ENCODE results near the gene SMIM9.

GRCh38 chrX:154791467-154791866 is 43.0 kb downstream of the SMIM9 start:
- TF ChIP-seq, protein P1, sequence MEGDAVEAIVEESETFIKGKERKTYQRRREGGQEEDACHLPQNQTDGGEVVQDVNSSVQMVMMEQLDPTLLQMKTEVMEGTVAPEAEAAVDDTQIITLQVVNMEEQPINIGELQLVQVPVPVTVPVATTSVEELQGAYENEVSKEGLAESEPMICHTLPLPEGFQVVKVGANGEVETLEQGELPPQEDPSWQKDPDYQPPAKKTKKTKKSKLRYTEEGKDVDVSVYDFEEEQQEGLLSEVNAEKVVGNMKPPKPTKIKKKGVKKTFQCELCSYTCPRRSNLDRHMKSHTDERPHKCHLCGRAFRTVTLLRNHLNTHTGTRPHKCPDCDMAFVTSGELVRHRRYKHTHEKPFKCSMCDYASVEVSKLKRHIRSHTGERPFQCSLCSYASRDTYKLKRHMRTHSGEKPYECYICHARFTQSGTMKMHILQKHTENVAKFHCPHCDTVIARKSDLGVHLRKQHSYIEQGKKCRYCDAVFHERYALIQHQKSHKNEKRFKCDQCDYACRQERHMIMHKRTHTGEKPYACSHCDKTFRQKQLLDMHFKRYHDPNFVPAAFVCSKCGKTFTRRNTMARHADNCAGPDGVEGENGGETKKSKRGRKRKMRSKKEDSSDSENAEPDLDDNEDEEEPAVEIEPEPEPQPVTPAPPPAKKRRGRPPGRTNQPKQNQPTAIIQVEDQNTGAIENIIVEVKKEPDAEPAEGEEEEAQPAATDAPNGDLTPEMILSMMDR (conservative IDR thresholded peaks at IDR 0.05 in 1 of 2, IDR thresholded peaks at IDR 0.05 in 1 of 2; ENCODE audit: extremely low read depth in 1 of 2, insufficient read depth in 1 of 2, low read depth in 1 of 2, low read length in 2 of 2): no peak
- TF ChIP-seq EZH2 (IDR thresholded peaks at IDR 0.05; ENCODE audit: borderline replicate concordance, low read length): no peak
